ENCODE results near the gene SCGB1D4. TPM values are rescaled to one million over a fixed set of nuclear protein-coding genes. Genes with fewer than 3 reads are reported as not detected.

The SCGB1D4 gene
- total and polyA plus RNA-seq, 2 donors (not counting 3 experiments of a cell fraction or from before 2014, with no cell fraction given) = not detected

DNA sequence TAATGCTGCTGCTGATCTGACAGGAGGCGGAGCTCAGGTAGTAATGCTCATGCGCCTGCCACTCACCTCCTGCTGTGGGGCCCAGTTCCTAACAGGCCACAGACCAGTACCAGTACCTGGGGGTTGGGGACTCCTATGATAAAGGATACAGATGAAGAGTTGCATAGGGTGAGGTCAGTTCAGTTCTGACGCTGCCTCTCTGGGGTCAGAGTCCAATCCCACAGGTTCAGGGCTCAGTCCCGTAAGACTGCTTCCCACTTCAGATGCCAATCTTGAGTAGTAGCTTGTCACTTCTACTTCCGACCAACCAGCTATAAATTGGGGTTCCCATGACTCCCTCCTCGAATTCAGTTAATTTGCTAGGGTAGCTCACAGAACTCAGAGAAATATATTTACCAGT is 47.0 kb upstream of the SCGB1D4 start:
- Histone ChIP-seq H3K4me1 (ENCODE audit: control insufficient read depth, extremely low read depth, insufficient read depth, low read length) (peaks cover under 1% of the 10 kb centered on the region), H3K36me3 (ENCODE audit: control insufficient read depth in 2 of 2, extremely low read depth in 1 of 2, insufficient read depth in 2 of 2, low read length in 2 of 2) (no peaks in the 10 kb centered on the region), H3K9ac (replicated peaks; ENCODE audit: extremely low read depth, insufficient read depth, low read length) (no peak overlapping the region), H2AFZ (ENCODE audit: low read depth, low read length) (no peak overlapping the region), H3K27ac (ENCODE audit: insufficient read depth, low read depth, low read length) (no peak overlapping the region), H3K9me3 (replicated peaks; ENCODE audit: control insufficient read depth, insufficient read depth, low read length) (no peaks in the 10 kb centered on the region), H3K27me3 (ENCODE audit: control insufficient read depth in 2 of 2, insufficient read depth in 2 of 2, low read length in 2 of 2) (no peaks in the 10 kb centered on the region), H3K9me1 (replicated peaks; ENCODE audit: control insufficient read depth, extremely low read depth, insufficient read depth, low read length) (no peaks in the 10 kb centered on the region), H3K79me2 (ENCODE audit: control insufficient read depth, insufficient read depth, low read length) (no peaks in the 10 kb centered on the region), H3K4me3 (replicated peaks in 1 of 3; ENCODE audit: insufficient read depth in 1 of 3, low read depth in 1 of 3, low read length in 3 of 3) (no peak overlapping the region), H3K4me2 (ENCODE audit: insufficient read depth, low read length) (no peak overlapping the region), H4K20me1 (replicated peaks; ENCODE audit: control insufficient read depth, extremely low read depth, insufficient read depth, low read length) (no peaks in the 10 kb centered on the region)
- CTCF ChIA-PET = no interaction called here
- dilution Hi-C loops (cut with MboI; ENCODE audit: extremely low pct_ligation_motif_present, low sequenced_read_pairs) = no loop called here
- DNase-seq (ENCODE audit: low read depth, low spot score) (no peak), FAIRE-seq (no peak)
- intact Hi-C loops (cut with micrococcal nuclease) = no loop called here
- POLR2A ChIA-PET = no interaction called here
- BruUV-seq (replicated peaks) = no TSS peak
- no peak for TF ChIP-seq JUN (IDR thresholded peaks at IDR 0.05; ENCODE audit: borderline replicate concordance, insufficient read depth, insufficient read length, low read depth)
- TF ChIP-seq MYC (IDR thresholded peaks at IDR 0.05; ENCODE audit: low read depth, low read length) = no peak
- TF ChIP-seq FOS (IDR thresholded peaks at IDR 0.05; ENCODE audit: borderline replicate concordance, insufficient read depth, low read length) = no peak
- no peak for TF ChIP-seq POLR2AphosphoS5 (IDR thresholded peaks at IDR 0.05; ENCODE audit: insufficient read depth, low read depth, low read length)
- TF ChIP-seq MAX (IDR thresholded peaks at IDR 0.05; ENCODE audit: insufficient read depth, insufficient read length) = no peak
- TF ChIP-seq CTCF (IDR thresholded peaks at IDR 0.05; ENCODE audit: extremely low read depth in 1 of 2, insufficient read depth in 1 of 2, low read depth in 1 of 2, low read length in 2 of 2) = no peak
- no peak for TF ChIP-seq EZH2 (IDR thresholded peaks at IDR 0.05; ENCODE audit: borderline replicate concordance, low read depth, low read length, severe bottlenecking)
- TF ChIP-seq GATA2 (IDR thresholded peaks at IDR 0.05; ENCODE audit: insufficient read depth, insufficient read length, low read depth, low read length) = no peak
- no peak for TF ChIP-seq POLR2A (IDR thresholded peaks at IDR 0.05; ENCODE audit: low read depth, low read length)

Measured in endothelial cell of umbilical vein (primary cell).